RPMI8226 (cell line): Measurements from ENCODE around the gene VTI1A.

Experiments used
- DNase-seq: peaks from one replicate; pipeline ENCODE4 v3.0.0-alpha.2; 2015

The VTI1A gene

DNA sequence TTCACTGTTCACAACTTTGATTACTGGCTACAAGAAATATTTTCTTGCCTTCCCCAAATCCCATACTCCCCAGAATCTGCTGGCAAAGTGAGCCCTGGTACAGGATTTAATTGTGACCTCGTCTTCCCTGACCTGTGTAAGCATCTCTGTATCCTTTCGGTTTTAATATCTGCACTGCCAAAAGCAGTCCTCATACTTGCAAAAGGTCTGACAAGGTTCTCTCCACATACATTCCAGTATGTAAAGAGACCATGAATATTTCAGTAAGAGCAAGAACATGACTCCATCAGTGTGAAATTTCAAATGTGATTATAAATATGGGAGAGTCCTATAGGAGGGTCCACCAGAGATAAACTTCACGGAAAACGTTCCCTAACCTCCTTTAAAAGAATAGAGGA, 369.0 kb downstream of the VTI1A start:
- DNase-seq: no peak

DNA sequence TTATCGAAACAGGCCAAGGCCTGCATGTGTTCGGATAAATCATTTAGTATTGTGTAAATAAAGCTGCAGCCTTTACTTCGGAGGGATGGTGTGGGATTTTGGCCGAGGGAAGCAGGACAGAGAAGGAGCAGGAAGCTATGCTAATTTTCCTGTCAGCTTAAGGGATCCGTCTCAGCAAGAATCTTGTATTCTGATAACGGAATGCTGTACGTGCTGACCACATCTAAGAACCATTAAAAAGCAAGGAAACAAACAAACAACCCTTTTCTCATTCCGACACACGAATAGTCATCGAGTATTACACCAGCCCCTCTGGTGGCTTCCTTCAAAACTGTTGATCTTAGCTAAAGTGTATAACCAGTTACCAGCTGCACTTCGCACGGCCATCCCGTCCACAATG, 369.9 kb downstream of the VTI1A start:
- DNase-seq: no peak

DNA sequence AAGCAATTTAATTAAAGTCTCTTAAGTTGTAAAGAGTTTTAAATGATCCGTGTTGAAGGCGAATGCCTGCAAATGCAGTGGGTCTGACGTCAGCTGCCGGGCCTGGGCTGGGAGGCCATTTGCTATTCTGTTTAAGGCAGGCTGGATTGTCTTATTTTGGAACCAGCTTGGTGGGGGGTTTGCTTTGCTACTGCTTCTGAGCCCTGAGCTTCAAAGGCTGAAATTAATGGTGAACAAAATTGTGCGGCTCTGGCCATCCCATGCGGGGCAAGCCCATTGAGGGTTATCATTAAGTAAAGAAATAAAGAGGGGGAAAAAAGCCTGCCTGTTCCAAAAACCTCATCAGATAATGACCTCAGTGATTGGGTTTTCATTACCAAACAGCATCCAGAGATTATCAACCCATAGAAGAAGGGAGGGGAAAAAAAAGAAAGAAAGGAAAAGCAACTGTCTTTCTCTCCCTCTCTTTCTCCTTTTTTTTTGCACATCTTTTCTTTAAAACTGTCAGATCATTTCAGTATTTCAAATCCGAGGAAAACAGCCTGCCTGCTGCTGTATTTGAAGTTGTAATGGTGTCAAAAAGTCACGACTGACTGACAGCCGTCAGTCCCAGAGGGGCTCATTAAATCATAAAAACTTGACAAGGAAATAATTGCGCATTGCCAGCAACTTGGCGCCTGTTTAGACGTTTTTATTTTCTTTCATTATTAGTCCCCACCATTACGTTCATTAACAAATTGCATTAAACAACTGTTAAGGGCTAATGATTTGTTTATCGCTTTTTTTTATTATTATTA, 371.2 kb downstream of the VTI1A start:
- DNase-seq: no peak

DNA sequence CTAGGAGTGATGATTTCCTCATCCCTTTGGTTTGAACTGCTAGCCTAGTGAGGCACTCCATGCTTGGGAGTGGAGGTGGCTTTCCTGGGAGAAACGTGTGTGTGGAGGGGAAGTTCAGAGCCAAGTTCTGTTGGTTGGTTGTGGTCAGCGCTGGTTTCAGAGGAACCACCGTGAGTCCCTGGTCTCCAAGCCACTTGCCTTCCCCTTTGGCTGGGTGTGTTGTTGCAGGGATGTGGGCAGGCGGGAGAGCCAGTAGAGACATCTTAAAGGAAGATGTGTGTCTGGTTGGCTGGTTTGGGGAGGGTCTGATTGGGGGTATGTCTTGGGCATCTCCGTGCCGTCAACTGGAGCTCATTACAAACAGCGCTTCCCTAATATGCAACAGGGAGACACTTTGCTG, 372.2 kb downstream of the VTI1A start:
- no peak for DNase-seq

DNA sequence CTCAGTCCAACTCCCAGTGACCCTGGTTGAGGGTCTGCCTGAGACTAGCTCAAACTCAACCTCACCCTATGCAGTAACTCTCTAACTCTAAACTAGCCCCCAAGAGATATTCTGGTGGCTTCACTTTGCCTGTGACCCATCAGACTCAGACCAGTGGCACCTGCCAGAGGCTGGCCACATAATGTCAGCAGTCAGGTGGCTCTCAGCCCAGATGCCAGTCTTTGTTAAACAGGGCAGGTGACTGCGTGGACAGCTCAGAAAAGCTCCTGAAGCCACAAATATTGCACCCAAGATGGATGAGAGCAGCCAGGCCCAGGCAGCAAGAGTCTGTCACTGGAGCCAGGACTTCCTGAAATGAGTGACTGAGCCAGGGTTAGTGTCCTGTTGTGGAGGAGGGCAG, 373.3 kb downstream of the VTI1A start:
- DNase-seq: no peak

DNA sequence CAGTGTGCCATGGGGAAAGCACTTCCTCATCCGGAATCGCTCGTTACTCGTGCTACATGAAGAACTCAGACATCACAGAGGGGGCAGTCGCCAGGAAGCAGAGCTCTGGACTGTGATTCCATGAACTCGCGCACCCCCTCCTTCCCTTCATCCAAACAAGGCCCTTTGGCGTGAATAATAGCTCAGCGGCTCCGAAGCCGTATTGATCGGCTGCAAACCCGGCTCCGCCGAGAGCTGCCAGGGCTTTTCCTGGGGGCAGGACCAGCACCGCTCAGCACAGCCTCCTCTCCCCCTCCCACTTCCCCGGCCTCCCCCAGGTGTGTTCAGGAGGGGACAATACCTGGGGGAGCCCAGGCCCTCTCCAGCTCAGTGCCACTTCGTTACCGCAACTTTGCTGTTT, 374.0 kb downstream of the VTI1A start:
- DNase-seq: no peak

DNA sequence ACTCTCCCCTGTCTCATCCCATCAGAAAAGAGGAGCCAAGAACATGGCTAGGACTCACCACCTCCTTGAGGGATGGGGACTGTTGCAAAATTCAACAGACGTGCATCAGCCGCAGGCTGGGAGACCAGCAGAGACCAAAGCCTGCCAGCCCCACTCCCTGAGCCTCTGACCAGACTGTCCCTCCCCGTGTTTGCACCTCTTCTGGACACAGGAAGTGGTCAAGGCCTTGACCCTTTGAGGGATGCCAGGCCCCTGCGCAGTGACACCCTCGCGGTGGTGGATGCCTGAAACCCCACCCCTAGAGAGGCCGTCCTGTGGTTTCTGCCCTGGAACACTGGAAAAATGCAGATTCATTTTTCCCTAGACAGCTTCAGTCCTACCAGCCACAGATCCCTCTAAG, 374.6 kb downstream of the VTI1A start:
- DNase-seq: no peak

DNA sequence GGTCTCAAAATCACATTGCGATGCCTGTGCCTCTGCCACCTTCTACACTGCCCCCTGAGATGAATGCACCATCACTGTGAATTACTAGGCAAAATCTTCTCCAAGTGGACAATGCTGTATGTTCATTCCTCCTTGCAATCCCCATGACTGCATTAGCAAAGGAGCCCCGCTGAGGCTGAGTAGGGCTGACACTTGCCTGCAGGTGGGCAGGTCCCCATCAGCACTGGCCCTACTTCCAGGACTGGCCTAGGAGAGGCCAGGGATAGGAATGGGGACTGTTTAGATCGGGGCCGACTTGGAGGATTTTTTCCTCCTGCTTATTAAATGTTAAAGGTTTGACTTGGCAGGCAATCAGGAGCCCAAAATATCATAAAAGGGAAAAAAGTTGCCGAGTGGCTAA, 376.0 kb downstream of the VTI1A start:
- DNase-seq: no peak

DNA sequence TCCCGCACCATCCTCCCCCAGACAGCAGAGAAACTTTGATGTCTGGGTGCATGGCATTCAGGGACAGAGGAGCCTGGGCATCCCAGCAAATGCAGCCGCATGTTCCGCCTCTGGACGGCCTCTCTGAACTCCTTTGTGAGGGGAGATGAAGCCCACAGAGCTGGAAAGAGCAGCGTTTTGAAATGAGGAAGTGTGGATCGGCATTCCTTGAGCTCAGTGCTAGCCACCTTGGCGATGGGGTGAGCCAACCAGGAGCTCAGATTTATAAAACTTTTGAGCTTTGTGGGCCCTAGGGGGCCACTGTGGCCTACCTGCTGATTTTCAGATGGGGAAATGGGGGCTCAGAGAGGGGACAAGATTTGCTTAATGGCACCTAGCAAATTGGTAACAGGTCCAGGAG, 376.6 kb downstream of the VTI1A start:
- no peak for DNase-seq

DNA sequence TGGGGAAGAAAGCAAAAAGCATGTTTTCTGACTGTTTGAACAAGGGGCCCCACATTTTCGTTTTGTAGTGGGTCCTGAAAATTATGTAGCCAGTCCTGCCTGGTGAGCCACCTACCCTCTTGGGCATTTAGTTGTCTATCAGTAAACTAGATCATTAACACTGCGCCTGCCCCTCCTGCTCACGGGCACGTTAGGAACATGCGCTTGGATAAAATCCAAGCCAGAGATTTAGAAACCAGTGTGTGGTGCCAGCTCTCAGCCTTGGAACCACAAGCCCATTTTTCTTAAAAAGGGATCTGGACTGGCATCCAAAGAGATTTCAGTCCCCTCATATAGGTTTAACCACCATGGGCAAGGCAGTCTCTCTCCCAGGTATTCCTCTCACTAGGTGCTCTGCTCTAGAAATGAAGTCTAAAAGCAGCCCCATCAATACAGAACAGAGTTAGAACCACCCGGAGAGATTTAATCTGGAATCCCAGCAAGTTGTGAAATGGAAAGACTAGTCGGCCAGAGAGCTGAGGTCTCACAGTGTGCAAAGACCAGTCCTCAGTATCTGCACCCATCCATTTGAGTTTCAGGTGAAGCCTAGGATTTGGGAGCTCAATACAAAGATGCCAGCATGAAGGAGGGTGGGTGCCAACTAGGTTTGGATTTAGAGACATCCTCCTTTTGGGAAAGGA, 379.1 kb downstream of the VTI1A start:
- no peak for DNase-seq

DNA sequence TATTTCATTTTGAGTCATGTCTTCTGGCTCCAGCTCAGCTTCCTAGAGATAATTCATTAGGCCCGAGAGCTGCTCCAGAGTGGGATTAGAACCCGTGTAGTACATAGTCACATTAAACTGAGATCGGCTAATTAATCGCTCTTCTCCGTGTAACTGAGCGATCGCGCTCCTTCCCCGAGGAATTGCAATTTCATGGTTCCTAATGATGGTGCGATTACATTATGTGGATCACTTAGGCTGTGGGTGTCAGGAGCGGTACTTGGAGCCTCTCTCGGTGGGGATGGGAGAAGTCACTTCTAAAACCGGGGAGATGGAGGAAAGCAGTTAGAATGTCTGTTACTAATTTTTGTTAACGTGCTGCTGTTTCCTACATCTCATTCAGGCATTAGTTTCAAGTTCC, 380.1 kb downstream of the VTI1A start:
- no peak for DNase-seq

DNA sequence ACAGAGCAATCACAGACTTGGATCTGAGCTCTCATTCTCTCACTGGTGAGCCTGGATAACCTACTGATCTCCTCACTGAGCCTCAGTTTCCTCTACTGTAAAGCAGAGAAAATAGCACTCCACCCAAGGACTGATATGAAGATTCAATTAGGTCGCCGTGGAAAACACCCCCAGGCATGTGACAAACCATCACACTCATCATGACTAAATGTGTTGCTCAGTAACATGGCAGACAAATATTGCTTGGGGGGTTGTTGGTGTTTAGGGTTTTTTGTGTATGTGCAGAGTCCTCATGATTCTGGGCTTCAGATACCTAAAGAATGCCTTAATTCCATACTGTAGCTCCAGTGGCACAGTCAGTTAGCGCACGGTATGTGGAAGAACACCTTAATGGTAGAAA, 380.9 kb downstream of the VTI1A start:
- DNase-seq: no peak

DNA sequence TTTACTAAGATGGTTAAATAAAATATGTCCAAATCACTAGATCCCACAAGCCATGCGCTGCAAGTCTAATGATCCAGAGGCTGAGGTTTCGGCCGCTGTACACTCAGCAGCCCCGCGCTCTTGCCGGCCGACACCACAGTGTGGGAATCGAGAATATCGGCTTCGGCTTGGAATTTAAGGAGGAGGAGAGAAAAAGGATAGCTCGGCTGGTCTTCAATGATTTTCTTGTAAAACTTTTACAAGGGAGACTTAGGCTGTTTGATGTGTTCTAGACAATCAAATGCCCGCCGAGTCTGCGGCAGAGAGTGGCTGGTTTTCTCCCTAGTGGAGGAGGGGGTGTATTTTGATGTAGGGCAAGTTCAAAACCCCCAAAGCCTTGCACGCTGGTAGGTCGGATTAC, 384.8 kb downstream of the VTI1A start:
- DNase-seq: no peak

DNA sequence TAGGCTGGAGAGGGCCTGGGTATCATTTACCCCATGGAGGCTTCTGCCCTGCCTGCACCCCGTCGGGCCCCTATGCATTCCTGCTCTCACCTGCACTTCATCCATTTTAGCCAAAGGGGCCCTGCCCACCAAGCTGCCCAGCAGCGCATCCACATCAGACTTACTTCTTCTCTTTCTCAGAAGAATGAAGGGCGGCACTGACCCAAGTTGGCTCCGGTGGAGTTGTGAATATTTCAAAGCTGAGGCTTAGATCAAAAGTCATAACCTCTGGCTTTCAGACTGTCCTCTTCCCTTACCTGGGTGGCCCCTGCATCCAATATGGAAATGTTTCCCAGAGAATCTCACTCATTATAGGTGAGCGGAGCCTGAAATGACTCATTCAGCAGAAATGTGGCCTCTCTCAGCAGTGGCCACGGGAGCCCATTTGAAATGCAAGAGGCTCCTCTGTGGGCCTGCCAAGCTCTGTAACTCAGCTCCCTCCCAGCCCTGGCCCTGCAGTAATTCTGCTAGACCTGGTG, 385.4 kb downstream of the VTI1A start:
- DNase-seq: no peak

DNA sequence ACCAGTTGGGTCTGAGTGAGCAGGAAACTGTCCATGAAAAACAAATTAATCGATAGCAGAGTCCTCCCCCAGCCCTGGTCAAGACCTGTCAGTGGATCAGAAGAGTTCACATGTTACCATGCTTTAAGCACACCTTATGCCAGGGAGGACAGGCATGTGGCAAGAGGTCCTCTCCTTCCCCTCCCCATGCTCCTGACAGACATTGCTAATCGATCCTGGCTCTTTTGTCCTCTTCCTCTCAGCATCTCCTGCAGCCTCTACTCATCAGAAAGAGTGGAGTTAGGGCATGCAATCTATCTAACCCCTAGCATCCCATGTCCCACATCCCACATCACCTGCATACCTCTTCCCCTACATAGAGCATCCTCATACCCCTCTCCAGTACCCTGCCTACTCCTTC, 385.9 kb downstream of the VTI1A start:
- no peak for DNase-seq

DNA sequence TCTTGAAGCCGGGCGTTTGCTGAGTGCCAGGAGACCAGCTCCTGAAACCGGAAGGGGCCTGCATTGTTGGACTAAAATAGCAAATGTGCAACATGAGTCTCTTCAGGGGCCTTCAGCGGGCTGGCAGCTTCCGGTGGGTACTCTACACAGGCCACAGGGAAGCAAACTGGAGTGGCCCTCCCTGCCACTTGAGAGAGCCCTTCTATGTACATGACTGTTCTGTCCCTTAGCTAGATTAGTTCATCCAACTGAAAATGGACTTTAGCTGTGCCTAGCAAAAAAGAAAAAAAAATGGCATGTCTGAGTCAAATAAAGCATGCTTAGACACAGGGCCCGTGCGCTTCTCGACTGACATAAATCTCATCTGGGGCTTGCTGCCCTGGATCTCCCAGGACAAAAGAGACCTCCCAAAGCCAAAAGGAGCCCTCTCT, 387.8 kb downstream of the VTI1A start:
- DNase-seq: no peak

DNA sequence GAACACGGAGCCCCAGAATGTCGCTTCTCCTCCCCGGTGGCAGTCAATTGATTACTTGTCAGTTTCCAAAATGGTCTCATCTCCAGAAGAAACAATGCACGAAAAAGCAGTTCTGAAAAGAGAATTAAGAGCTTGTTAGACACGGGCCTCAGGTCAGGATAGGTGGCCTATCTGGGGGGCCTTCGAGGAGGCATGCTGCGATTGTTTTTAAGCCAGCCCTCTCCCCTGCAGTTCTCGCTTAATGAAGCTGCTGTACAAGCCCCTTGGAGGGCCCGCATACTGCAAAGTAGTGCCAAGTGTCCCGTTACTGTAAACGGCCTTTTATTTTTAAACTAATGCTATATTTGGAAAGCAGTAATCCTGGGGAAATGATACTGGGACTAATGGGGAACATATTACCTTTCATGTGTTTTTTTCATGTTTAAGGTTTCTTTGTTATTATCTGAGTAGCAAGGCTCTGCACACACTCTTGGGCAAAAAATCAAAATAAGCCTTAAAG, 388.3 kb downstream of the VTI1A start:
- no peak for DNase-seq

DNA sequence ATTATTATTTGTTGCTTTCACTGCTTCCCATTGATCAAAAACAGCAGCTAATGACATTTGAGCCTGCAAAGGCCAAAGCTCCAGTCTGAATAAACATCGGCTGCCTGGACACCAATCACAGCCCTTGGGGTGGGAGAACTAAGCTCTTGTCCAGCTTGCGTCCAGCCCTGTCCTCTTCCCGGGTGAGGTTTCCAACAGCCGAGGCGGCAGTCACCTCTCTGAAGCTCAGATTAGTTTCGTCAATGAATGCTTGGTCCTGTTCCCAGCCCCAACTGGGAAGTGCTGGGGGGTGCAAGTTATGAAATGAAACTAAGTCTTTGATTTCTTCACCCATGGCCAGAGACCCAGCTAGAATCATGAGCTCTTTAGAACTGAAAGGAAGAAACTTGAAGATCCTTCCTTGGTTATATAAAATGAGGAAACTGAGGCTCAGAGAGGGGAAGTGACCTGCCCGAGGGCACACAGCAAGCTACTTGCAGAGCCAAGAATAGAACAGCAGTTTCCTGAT, 389.0 kb downstream of the VTI1A start:
- no peak for DNase-seq

DNA sequence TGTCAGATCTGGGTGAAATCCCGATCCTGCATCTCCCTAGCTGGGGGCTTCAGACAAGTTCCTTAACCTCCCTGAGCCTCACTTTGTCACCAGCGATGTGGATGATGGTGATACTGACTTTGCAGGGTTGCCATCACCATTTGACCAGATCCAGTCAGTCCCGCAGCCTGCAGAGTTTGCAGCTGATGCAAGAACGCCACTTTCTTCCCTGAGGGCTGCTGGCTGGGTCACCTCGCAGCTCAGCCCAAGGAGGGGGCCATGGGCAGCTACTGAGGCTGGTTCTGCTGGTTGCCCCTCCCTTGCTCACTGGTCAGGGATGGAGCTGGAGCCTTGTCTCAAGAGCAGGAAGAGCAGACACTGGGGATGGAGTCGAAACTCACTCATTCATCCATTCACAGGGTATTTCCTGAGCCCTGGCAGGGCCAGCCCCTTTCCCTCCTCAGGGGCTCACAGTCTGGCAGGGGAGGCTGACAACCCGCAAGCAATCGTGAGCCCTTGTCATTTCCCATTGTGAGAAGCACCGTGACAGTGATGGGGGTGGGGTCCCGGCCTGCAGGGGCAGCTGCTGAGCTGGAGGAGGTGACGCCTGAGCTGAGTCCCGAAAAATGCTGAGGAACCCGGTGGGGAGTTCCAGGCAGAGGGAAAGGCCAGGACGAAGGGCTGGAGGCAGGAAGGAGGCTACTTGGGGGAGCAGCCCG, 391.9 kb downstream of the VTI1A start:
- no peak for DNase-seq

DNA sequence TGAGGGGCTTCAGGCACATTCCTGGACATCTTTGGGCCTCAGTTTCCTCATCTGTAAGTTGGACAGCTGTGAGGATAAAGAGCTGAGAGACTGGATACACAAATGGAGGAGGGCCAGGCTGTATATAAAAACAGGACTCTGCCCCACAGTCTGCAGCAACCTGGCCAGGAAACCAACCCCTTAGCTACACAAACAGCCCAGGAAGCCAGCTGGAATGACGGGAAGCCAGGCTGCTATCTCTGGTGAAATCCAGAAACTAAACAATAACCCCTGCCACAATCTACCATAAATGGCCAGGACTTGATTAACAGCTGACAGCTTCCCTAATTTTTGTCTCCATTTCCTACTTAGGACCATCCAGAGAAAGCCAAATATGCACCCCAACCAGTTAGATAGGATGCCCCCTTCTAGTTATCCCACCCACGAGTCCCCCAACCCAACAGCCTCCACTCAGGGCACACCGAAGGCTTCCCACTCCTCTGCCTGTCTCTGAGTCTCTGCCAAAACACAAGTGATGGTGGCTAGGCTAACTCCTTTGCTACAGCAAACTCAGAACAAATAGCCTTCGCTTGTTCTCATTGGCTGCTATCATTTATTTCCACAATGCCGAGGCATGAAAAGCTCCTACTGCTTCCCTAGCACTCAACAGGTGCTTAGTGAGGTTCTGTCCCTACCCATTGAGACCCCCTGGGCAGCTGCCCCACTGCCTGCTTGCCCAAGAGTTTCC, 393.1 kb downstream of the VTI1A start:
- no peak for DNase-seq

DNA sequence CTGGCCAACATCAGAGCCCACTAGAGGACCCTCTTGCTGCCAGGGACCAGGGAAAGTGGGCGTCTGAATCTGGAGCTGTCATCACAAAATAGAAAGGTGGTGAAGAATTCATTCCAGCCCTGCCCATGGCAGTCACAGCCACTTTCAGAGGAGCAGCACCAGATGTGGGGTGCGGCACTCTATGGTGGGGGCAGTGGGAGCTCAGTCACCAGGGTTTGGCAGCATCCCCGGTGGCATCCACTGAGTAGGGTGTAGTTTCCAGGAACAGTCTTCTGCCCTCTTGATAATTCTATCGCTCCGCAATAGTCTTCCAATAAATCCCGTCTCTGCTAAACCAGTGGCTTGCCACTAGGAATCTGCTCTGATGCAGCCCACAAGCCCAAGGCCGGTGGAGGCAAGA, 394.5 kb downstream of the VTI1A start:
- no peak for DNase-seq

DNA sequence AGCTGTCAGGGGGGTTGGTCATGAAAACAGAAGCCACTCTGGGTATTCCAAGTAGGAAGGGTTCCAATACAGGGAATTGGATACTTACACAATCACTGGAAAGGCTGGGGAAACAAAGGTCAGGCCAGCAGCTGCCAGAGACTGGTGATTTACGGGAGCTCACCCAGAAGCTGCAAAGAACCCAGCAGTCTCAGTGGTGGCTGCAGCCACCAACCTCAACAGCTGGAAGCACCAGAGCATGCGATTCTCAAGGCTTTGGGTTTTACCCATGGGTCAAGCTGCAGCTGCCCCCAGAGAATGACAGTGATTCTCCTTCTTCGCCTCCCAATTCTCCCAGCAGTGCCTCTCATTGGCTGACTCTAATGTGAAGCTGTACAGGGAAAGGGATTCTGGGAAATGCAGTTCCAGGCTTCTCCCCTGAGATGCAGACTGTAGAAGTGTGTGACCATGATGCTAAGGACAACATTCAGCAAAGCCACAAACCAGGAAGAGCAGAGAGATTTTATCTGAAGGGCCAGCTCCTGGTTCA, 395.9 kb downstream of the VTI1A start:
- no peak for DNase-seq

DNA sequence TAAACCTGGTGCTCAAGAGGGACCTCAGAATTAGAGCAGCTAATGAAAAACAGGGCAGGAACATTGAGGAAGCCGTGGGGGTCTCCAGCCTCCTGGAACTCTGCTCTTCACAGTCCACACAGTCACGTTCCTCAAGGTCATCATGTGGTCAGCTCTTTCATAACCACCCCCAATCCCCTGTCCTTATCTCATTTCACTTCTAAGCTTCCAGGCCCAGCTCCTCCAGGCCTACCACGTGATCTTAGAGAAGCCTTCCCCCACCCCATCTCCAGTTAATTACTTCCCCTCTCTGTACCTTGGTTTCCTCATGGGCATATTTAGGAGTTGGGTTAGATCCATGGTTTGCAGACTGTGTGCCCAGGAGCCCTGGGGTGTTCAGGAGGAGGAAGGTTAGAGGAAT, 396.6 kb downstream of the VTI1A start:
- no peak for DNase-seq
